NCI-H2081 (cell line): Measurements from ENCODE around the gene ANTXR1.

ENCODE experiments used
- DNase-seq, 2 experiments: peaks; one replicate each; lab custom pipeline; 2025; lab: John Stamatoyannopoulos, UW

The ANTXR1 gene

DNA sequence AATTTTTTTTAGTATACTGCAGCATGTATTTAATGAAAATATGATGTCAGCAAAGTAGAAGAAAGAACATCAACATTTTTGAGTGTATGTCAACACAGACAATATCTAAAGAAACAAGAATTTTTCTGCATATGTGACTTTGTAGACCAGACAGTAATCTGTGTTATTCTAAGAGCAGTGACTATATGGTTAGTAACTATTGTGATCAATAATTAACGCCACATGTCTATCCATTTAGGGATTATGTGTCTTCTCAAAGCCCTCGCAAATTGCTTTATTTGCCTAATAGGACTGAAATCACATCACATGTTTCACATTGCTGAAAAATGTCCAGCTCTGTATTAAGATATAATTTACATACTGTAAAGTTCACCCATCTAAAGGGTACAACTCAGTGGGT lies 266.2 kb downstream of the ANTXR1 start:
- DNase-seq = no peak

DNA sequence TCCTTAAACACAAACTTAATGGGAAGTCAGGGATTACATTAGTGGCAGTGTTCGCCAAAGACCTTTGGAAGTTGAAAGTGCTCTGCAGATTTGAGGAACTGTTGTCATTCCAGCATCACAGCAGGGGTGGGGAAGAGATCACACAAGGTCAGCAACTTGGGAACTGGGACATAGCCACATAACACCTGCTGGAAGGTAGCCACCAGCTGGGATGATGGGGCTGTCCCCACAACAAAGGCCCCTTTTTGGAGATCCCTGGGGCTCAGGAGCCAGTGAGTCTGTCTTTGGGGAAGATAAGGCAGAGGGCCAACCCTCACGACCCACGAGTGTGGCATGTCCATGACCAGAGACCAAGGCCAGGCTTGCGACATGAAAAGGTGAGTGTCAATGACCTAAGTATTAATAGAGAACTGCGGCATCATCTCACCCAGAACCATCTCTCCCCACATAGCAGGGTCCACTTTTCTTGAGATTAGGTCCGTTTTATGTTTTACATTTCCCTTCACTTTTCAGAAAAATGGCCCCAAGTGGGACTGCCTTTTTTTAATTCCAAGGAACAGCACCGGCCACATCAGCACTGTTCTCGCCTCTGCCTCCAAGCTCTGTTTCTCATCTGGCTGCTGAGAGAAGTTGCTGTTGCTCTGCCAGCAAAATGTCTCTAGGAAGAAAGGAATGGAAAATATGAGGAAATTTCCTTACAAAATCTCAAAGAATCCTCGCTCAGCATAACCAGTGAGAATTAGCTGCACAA lies 267.1 kb downstream of the ANTXR1 start:
- no peak for DNase-seq

DNA sequence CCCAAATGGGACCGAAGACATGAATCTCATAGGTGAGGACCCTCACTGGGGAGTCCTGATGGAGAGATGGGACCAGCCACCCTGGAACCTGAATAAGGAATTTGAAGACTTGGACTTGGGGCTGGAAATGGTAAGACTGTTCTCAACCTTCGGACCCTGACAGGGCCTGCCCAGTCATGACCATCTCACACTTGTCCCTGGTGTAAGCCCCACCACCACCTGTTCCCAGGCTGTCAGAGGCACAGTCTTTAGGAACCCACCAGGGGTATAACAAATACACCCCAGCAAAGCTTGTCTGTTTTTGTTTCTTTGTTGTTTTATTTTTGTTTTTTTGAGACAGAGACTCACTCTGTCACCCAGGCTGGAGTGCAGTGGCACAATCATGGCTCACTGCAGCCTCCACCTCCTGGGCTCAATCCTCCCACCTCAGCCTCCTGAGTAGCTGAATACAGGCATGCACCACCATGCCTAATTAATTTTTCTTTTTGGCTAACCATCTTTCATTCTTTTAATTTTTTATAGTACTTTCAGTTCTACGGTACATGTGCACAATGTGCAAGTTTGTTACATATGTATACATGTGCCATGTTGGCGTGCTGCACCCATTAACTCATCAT lies 267.9 kb downstream of the ANTXR1 start:
- no peak for DNase-seq

DNA sequence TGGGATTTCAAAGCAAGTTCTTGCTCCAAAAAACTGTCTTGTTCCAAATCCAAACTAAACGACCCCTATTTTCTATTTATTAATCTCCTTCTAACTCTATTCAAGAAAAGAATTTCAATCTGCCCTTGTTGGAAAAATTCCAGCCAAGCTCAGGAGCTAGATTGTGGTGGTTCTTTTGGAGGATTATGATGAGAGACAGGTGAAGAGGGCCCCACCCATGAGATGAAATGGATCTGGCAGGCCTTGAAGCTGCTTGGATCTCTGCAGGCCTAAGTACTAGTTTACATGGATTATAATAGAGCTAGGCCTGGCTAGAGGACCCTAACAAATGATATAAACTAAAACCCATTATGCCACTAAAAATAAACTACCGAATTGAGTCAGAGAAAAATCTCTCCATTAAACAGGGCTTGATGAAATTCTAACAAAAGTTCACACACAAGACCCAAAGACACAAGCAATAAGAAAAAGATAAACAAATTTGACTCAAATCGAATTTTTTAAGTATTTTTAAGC lies 272.5 kb downstream of the ANTXR1 start:
- DNase-seq = no peak

DNA sequence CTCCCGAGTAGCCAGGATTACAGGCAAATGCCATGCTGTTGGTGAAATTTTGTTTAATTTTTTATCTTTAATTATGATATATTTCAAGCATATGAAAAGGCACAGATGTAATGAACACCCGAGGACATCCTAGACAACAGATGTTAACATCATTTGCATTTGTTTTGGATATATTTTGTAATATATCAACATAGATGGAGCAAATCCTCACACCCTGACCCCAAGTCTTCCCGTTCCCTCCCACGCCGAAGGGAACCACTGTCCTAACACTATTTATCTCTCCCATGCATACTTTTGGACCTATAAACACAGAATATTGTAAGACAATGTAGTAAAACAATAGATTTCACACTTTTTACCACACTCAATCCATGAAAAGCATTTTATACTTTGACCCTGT lies 274.6 kb downstream of the ANTXR1 start:
- no peak for DNase-seq

DNA sequence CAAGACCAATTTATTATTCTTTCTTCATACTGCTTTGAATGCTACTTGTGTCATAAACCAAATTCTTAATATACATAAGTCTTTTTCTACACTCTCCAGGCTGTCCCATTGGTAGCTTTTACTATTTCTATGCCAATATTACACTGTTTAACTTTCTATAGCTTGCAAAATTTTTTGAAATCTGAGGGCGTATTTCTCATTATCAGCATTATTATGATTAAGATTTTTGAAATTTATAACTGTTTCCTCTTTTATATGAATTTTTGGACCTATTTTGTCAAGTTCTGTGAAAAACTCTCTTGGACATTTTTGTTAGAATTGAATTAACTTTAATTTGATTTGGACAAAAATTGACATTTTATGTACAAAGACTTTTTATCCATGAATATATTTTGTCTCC lies 275.4 kb downstream of the ANTXR1 start:
- DNase-seq = no peak

DNA sequence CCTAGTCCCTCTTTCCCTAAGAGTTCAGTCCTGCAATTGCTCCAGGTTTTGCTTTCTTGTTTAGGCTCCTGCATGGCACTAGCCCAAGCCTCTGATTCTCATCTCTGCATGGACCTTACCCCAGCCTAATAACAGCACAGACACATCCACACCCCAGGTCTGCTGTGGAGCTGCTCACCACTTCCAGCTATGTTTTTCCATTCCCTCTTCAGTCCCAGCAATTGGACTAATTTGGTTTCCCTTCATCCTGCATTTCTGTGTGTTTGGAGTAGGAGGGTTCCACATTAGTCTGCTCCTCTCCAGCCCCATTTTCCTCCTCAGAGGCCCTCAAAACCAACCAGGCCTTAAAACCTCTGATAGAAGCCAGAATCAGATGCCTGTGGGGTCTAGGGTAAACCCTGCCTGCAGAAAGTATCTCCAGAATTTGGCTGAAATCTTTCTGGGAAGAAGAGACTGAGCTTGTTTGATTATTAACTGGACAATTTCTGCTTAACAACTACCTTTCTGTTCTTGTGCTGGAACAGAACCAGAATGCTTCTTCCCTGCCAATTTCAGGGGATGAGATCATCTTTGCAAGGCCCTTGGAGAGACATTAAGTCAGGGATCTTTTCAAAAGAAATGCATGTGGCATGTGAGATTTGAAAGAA lies 278.1 kb downstream of the ANTXR1 start:
- DNase-seq = no peak

DNA sequence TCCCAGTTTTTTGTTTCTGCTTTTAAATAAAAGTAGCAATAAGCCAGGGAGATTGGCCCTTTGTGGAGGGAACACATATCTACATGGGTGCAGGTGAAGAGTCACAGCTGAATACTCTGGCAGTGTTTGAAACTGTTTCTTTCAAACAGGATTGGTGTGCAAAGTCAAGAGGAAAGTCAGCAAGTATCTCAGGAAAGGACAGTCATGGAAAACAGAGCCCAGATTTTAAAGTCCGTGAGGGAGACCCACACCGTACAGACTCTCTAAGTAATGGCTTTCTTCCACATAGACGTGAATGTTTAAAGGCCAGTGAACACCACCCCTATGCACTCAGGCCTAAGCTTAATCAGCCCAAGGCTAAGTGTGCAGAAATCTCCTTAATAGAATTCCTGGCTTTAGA lies 278.7 kb downstream of the ANTXR1 start:
- DNase-seq = no peak

DNA sequence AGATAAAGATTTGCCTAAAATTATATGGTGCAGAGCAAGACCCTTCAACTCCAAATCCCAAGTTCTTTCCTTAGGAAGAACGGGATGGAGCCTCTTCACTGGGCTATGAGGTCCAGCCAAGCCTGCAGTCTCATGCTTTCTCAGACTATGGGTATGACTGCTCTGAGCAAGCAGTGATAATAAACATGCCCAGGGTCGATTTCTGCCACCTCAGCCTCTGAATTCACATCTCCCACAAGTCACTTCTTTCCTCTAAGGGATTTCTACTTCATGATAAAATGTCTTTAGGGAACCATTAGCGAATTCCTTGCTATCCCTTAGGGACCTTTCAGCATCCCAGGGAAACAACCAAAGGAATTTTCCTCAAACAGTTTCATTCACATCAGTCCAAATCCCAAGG lies 279.3 kb downstream of the ANTXR1 start:
- DNase-seq = no peak

DNA sequence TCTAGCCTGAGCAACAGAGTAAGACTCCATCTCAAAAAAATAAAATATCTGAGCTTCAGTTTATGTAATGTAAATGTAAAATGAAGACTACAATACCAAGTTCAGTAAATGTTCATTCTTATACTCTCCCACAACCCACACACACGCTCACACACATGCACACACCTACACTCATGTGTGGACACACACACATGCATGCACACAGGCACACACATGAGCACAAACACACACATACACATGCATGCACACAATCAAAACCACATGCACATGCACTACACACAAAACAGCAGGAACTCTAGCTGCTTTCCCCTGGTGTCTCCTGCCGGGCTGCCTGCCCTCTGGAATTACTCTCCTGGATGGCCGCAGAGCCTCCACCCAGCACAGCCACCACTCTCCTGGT lies 283.4 kb downstream of the ANTXR1 start:
- DNase-seq = no peak

DNA sequence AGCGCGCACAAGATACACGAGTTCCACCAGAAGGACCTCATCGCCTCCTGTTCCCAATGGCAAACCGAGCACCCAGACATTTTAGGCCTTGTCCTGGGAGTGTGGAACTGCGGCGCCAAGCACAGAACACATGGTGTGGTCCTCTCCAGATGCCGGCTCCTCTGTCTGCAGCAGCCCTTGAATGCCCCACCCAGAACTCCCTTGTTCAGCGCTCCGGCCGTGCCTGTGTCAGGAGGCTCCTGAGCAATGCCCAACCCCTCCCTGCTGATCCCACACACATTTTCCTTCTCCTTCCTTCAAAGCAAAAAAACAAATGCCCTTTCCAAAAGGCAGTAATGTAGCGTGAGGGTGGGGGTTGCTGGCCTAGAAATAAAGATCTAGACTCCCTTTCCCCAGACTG lies 284.2 kb downstream of the ANTXR1 start:
- DNase-seq = no peak

DNA sequence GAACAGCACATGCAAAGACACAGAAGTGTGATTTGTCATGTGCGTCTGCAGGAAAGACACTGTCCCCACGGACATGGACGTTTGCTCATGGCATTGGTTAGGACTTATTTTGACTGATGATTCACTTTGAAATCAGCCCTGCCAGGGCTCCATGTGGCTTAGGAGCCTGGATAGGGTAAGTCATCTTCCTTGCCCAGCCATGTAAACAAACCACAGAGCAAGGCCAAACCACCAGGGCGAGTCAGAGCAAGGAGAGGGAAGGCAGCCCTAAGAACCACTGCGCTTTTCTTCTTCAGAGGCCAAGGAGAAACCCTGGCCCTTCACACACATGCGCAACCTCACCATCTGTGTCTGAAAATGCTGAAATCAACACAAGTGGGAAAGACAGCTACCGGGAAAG lies 285.3 kb downstream of the ANTXR1 start:
- no peak for DNase-seq

DNA sequence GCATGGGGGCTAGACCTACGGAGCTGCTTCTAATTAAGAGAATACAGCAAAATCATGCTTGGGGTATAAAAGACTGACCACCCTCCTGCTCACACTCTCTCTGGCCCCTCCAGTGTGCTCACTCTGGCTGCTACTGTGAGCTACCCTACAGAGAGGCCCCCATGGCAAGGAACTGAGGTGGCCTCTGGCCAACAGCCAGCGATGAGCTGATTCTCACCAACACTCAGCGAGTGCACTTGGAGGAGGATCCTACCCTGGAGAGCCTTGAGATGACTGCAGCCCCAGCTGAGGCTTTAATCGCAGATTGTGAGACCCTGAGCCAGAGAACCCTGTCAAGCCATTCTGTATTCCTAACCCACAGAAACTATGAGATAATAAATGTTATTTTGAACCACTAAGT lies 285.9 kb downstream of the ANTXR1 start:
- no peak for DNase-seq
